NCI-H345 treated with DMSO at 0.1 percent for 48 hours (cell line): ENCODE results near the gene PI16.
"Not testable (repeated sequence)": the region's sequence is repeated elsewhere in the genome, so short reads cannot be mapped to it uniquely, and the experiment has no call there.

Source experiments
- DNase-seq: peaks from one replicate; lab custom pipeline; 2025; ENCODE audit not compliant: unreplicated experiment; lab: John Stamatoyannopoulos, UW

Gene PI16

DNA sequence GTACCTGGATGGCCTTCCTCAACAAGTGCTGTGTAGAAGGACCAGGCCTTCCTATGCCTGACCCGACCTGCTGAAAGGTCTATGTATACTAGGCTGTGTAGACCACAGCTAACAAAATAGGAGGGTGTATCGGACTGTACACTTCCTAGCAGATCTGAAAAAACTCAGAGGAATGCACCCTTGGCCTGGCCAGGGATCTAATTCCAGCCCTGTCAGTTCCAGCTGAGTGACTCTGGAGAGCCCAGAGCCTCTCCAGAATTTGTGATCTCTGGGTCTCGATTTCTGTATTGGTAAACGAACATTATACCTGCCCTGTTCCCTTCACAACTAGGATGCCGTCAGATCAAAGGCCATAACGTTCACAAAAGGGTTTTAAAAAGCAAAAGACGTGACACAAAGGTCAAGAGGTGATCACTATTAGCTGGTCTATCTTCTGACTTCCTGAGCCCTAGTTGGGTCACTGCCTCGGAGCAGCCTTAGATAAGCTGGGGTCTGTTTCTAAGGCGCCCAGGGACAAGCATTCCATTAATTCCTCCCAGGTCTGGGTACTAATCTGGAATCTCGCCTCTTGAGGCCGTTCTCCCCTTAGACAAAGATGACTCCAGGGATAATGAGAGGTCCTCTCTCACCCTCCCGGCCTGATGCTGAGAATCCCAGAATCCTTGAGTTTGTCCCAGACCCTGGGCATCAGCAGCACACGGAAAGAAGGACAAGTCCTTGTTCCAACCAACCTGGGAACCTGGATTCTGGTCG, 17.6 kb downstream of the PI16 start:
- DNase-seq, result no peak

DNA sequence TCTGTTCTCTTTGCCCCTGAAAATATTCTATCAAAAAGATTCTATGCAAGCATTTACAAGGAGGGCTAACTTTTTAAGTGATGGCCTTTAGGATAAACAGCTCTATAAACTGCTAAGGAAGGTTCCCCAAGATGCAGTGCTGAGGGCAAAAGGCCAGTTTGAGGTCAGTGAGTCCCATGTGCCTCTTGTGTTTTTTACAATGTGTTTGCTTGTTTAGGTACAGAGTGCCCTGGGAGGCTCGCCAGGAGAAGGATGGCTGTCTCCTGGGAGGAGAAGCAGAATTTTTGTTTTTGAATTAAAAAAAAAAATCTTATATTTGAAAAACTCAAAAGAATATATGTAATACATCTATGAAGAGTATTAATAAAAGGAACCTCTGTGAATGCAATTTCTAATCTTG, 18.7 kb downstream of the PI16 start:
- DNase-seq, result no peak

DNA sequence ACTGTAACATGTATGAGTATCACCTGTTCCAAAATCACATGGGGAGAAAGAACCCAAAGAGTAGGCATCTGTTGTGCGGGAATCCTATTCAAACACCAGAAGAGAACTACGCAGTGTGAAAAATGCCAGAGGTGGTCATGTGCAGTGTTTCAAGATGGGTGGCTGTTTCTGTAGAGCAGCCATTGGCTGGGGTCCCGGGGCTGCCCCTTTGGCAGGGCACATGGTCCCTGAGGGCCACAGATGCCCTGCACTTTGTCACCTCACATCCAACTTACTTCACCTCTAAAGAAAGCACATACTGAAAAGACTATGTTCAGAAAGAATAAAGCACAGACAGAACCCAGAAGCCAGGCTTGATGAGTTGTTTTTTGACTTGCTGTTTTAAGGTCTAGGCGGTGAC, 19.1 kb downstream of the PI16 start:
- DNase-seq, result no peak

DNA sequence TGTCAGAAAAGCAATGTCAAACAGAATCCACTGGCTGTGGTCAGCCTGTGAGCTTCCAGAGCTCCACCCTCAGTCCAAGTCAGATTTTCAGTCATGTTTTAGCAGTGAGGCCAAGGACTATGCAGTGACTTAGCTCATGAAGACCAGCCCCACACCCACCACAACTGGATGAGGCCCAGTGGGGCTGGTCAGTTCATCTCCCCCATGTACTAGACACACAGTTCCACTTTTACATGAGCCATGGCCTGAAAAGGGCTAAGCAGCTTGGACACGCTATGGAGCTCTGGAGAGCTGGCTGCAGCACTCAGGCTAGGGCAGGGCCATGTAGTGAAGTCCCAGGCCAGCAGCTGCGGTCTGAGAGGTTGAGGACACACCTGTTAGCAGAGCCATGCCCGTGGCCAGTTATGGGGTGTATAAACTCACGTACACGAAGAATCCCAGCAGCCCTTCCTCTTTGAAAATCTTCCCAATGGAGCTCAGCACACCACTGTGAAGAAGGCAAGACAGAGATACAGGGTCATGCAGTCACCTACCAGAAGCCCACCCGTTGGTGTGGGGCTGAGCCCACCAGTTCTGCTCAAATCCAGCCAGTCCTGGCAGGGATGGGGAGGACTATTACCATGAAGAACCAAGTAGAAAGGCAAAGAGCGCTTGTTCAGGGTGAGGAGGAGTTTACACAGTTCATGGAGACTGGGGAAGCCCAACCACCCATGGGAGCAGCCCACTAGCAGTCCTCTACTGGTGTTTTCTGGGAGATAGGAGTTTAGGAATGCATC, 20.9 kb downstream of the PI16 start:
- no peak for DNase-seq

DNA sequence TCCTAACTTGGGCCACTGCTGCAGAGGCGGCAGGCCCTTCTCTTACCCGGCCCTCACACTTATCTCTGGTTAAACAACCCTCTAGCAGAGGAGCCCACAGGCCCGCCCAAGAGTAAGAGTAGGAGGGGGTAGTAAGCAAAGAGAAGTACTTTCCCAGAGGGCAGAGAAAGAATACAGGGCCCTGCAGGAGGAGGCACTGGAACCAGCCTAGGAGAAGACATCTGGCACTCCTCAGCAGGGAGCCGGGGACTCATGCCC, 21.4 kb downstream of the PI16 start:
- DNase-seq, result no peak

DNA sequence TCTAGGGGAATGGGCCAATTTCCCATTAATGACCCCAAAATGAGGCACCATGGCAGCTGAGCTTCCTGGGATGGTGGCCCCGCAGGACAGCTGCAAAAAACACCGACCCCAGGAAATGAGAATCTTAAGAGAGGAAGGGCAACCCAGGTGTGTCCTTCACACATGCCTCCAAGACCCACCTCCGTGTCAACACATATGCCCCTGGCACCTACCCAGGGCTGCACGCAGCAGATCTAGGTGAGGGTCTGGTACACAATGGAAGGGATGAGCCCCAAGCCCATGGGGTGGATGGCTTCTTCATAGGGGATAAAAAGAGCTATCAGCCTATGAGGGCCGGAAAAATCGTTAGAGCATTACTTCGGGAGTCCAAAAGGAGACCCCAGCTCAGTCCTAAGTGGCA, 22.0 kb downstream of the PI16 start:
- DNase-seq, result no peak

DNA sequence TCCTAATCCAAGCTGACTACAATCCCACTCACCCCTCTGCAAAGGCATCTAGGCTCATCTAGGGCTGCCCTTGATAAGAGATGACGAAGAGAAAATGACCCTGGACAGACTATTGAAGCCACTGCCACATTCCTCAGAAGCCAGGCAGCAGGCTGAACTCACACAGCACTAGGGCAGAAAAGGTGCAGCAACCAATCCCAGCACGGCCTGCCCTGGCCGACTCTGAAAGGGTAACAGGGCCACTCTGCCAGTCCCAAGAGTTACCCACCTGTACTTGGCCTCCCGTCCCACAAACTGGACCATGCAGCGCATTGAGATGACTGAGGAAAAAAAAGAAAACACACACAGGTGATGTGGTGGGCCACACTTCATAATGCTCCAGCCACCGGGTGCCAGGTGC, 22.4 kb downstream of the PI16 start:
- no peak for DNase-seq

DNA sequence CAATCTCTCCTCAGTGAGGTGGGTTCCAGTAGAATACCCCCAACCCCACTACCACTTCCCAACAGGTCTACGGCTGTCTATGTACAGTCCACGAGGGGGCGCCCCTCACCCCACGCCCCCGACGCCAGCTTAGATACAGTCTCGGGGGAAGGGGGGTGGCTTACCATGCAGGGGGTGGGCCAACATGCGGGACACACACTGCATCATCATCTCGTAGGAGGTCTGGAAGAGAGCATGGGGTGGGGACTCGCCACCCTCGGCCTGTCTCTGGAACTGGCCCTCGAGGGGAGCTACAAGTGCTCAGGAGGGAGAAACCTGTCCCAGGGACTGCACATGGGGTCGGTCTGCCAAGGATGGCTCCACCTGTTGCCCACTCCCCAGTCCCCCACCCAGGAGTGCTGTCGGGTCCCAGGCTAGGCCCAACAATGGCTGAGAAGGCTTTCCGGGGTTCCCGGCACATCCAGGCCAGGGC, 23.0 kb downstream of the PI16 start:
- DNase-seq, result no peak

DNA sequence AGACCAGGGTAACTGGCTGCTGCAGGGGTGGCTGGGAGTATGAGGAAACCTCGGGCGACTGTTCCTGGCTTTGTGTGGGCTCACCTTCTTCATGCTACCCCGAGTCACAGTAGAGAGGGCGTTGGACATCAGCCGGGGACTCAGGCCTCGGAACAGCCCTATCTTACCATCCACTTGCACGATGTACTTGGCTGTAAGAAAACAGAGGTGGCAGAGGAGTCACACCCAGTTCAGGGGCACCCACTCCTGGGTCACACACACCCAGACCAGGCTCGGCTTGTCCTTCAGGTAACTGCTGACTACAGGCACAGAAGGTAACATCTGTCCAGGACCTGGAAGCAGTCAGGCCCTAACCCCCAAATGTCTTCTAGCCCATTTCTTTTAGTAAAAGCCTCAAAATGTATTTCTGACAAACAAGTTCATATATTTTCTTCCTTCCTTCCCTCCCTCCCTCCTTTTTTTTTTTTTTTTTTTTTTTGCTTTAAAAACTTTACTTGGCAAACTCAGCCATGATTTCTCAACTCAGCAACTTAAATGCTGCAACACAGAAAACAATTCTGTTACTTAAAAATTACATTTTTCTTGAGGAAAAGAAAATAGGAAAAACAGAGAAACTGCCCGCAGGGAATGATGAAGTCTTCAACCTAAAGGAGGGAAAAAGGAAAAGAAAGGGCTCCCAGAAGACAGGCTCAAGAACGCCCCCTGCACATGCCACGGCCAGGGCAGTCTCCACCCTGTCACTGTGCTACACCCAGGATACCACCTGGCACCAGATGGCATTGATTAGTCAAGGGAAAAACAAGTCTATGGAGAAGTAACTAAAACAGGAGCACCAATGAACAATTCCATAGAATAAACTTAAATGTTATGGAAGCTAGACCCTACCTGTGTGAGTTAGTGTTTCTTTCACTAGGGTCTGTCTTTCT, 24.1 kb downstream of the PI16 start:
- no peak for DNase-seq

DNA sequence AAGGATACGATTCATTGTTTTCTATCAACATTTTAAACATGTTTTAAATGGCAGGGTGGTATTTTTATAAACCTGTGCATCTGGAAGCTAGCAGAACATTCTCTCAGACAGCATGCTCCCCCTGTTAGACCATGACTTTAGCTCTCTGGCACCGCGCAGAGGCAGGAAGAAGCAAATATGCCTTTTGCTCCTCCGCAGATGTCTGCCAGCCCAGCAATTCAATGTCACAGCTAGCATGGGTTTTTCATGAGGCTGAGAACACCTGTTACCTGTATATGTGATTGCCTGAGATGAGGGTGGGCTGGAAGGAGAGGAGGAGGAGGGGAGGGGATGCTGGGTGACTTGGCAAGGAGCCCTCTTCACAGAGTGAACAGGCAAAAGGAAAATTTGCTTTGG, 24.8 kb downstream of the PI16 start:
- no peak for DNase-seq

DNA sequence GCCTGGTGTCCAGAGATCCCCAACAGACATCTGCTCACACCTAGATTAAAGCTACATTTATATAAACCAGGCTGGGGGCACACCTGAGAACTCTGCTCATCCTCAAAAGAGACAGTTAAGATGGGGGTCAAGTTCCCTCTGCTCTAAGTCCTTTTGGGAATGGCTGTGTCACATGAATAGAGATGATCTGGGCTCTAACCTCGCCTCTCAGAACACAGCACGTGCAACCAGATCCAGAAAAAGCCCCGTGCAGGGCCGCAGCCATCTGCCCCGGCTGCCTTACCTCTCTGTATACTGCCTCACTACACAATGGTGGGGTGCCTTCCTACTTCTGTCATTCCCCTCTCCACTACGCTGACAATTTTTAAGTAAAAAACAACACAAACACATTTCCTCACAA, 25.6 kb downstream of the PI16 start:
- no peak for DNase-seq

DNA sequence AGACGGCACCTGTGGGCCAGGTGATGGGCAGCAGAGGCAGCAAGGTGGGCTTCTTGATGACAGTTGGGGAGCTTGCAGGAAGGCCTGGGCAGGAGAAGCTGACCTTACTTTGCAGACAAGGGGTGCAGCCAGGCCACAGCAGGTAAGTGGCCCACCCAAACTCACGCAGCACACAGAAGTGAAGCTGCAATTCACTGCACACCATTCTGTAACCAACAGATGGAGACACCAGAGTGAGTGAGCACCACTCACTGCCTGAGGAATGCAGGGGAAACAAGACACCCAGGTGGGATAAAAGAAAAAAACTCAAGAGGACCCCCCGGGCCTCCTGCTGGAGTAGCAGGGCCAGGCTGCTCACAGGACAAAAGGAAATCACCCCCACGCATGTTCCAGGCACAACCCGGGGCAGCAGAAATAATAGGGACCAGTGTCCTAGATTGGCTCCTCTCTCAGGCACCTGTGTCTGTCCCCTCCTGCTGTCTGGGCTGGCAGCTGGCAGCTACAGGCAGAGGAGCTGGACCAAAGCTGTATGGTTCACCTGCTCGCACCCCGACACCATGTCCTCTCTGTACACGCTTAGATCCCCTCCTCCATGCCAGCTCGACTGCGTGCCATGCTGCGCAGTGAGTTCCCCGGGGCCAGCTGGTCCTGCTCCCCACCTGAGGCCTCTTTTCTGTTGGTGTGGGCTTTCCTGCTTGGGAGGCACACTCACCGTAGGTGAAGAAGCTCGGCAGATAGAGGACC, 26.5 kb downstream of the PI16 start:
- DNase-seq, result peak; percentile 83

DNA sequence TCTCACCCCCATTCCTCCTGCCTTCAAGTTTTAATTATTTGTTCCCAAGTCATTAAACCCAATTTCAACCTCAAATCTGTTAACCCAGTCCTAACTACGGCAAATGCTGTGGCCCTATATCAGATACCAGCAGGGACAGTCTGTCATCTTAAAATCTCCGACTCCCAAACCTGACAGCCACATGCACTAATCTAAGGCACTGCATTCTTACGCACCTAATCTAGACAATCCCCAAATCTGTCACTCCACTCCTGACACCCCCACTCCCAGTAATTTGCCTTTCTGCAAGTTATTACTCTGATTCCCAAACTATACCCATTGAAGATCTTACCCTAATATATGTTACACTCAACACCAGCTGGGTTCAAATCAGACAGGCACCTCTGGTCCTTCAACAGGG, 29.0 kb downstream of the PI16 start:
- DNase-seq, result no peak

DNA sequence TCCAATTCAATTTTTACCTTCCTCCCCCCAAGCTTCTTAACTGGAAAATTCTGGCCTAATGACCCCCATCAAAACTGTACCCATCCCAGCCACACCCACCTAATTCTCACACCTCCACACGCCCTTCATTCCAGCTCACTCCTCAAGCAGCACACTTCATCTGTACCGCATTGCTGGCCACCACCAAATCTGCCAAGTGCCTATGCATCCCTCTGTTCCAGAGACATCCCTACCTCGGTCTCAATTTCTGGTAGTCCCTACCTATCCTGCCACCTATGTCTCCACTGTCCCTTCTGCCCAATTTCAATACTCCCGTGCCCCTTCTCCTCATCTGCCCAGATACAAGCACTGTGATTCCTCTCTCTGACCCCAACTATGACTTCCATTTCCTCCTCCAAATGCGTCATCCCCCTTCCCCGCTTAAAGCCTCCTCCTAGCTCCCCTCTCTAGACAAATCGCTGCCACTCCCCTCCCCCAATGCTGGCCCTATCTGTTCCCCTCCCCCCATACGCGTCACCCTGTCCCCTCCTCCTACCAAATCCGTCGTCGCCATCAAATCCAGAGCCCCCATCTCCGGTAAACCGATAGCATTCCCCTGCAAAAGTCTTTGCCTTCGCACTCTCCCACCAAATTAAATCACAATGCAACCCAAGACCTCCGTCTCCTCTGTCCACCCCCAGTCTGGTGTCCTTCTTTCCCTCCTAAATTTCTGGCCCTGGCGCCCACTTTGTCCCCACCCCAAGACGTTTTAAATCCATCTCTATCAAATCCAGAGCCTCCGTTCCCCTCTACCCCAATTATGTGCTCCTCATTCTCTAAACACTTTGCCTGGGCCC, 30.3 kb downstream of the PI16 start:
- DNase-seq, result no peak

DNA sequence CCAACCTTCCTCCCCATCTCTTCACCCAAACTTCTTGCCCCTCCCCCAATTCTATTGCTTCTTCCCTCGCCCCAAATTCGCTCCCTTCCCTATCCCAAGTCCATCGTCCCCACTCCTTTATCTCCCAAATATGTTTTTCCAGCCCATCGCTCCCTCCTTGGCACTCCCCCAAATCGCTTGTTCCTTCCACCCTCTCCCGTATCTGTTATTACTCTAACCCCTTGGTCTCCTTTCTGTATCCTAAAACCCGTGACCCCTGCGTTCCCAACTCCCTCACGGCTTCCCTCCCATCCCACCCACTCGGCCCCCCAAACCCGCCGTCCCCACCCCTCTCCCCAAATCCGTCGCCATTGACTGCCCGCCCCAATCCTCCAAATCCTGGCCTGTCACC, 30.9 kb downstream of the PI16 start:
- no peak for DNase-seq

DNA sequence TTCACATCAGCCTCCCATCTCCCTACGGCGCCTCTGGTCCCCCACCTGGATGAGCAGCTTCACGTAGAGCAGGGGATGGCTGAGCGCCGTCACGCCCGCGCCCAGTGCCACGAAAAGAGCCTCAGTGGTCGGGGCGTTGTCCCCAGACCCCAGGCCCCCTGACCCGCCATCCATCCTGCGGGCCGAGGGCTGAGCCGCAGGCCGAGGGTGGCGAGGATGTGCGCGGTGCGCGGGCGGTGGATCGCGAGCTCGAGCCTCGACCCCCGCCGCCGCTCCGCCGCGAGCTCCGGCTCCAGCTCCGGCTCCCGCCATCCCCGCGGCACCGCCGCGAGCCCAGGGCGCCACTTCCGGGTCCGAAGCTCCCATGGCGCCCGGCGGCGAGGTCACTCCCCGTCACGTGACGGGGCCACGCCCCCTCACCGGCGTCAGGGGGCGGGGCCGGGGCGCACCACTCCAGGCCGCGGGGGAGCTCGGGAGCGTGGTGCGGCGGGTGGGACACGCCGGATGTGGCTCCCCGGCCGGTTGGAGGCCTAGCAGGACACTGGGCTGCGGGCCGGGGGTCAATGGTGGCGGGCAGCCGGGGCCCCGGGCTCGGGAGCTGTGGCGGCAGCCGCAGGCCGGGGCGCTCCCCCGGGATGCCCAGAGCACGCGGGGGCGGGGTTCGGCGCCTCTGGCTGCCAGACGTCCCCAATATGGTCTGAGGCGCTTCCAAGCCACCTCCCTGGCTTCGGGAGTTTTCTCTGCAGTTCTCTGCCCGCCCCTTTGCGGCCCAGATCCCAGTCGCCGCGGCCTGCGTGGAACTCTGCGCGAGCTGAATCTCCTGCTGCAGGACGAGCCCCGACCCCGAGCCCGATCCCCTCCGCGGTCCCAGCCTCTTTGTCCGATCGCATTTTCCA, 31.5 kb downstream of the PI16 start, which contains the start of gene MTCH1:
TSS of gene MTCH1 (minus strand) at position 389 of the 896 bp plus-strand sequence. CDS start at position 366, 23 bp downstream.
- DNase-seq, result peak; percentile 74

DNA sequence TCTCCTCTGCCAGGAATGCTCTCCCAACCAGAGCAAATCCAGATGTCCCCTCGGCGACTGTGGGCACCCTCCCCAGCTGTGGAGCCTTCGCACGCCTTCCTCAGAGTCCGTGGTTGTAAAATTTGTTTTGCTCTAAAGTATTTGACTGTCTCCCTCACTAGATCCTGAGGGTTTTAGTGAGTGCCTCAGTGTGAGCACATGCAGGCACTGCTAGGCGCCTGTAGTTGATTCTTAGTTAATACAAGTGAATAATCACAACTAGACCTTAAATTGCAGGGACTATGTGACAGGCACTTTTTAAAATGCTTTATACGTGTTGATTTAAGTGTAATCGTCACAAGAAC, 32.1 kb downstream of the PI16 start:
- DNase-seq, result no peak

DNA sequence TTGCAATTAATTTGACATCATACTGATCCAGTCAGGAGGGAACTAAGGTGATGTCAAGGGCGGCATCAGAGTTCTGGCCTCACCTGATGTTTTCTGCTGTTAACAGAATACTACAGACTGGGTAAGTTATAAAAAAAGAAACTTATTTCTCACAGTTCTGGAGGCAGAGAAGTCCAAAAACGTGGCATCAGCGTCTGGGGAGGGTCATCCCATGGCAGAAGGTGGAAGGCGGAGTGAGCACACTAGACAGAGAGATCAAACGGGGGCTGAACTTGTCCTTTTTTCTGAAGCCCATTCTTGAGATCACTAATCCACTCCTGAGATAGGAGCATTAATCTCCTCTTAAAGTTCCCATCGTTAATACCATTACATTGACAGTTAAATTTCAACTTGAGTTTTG, 34.7 kb downstream of the PI16 start:
- no peak for DNase-seq

DNA sequence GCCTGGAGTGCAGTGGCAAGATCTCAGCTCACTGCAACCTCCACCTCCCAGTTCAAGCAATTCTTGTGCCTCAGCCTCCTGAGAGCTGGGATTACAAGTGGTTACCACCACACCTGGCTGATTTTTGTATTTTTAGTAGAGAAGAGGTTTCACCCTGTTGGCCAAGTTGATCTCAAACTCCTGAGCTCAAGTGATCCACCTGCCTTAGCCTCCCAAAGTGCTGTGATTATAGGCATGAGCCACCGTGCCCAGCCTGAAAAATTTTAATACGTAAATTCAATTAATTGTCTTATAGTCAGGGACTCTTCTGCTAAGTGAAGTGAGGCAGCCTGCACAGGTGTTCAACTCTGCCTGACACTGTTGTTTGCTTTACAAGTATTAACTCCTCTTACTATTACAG, 35.9 kb downstream of the PI16 start:
- DNase-seq, result not testable (repeated sequence)
